HG02610 (cell line): Measurements from ENCODE around the gene ADCY2.

Experiments
- ATAC-seq: cut with Tn5 transposase; IDR thresholded peaks from one replicate; pipeline ENCODE4 v1.9.1; 2021; ENCODE audit warnings: mild to moderate bottlenecking, moderate library complexity; ENCODE audit not compliant: unreplicated experiment

The ADCY2 gene

DNA sequence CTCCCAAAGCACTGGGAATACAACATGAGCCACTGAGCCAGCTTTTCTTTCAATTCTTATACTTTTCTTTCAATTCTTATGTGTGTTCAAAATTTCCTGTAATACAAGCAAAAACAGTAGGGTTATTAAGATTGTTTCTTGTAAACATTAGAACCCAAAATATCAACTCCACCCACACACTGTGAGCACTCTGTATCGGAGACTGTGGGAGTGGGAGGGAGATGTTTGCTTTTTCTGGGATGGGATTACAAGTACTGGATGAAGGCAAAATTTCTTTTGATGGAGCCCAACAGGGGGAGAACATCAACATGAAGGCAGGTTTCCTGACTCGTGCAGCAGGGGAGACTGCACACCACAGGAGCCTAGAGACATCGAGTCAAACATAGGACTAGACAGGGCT is 459.7 kb downstream of the ADCY2 start:
- no peak for ATAC-seq

- no peak for ATAC-seq
These were observed 460.9 kb downstream of the ADCY2 start for GRCh38 chr5:7856855-7857254.

DNA sequence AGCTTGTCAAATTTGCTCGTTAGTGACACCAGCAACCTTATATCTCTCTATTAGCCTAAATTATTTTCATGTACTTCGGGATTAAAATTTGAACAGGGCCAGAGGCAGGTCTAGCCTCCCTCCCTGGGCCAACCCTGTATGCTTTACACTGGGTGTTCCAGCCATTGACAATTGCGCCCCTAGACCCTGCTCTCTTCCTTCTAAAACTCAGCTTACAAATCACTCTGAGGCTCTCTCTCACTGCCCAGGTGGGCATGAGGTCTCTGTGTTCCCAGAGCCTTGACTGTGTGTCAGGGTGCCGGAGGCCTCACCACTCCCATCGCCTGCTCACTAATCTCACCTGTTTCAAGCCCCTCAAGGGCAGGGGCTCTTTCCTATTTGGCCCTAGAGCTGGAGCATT is 461.4 kb downstream of the ADCY2 start:
- no peak for ATAC-seq

DNA sequence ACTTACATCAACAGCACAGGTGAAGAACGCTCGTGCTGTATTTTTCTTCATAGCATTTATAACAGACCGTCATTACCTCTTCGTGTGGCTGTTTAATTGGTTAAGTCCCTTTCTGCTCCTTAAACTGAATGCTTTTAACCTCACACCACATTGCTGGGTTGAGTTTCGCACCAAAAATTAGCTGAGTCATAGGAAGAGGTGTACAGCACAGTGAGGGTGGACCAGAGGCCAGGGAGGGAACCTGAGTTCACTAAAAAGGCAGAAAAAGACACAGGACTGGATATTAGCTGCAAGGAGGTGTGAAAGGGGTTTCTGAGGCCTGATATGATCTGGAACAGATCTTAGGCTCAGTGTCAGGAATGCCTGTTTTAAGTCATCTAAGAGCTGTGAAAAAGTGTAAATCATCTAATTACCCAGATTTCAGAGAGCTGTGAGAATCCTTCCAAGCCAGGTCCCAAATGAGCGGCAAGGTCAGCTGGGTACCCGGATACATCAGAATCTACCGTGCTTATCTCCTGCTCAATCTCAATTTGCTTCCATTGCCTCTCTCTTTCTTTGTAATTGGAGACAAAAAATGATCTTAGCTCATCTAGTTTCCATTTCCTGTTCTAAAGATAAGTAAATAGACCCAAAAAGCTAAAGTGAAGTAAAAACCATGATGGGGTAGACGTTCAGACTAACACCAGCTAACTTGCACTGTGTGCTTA is 462.1 kb downstream of the ADCY2 start:
- ATAC-seq, result peak; percentile 65

DNA sequence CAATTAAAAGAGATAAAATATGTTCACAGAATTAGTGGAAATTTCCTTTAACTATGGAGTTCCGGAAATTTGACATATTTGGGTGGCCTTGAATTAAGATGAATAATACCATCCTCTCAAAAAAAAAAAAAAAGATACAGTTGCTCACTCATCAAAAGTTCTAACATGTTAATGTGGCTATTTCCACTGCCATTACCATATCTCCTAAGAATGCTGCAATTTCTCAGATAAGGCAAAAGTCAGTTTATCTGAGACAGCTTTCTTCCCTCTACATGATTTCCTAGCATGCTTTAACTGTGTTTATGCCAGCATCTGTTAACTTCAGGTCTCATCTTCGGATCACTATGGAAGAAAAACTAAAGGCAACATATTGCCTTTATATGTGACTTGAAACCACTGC is 470.3 kb downstream of the ADCY2 start:
- ATAC-seq, result no peak

GRCh38 chr5:7867260-7867659 is 471.3 kb downstream of the ADCY2 start:
- no peak for ATAC-seq

DNA sequence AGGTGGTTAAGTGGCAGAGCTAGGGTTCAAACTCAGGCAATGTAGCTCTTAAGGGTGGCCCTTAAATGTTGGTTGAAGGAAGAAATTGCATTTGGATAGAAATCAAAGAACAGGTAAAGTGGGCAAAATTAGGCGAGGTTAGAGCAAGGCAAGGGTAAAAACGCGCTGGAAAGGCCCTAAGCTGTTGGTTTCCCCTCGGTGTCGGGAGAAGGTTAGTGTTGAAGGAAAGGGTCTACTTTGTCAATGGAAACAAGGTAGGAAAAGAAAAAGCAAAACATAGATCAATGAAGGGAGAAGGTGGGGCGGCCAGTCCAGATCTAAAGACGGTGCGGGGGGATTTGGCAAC is 472.5 kb downstream of the ADCY2 start:
- ATAC-seq, result no peak

DNA sequence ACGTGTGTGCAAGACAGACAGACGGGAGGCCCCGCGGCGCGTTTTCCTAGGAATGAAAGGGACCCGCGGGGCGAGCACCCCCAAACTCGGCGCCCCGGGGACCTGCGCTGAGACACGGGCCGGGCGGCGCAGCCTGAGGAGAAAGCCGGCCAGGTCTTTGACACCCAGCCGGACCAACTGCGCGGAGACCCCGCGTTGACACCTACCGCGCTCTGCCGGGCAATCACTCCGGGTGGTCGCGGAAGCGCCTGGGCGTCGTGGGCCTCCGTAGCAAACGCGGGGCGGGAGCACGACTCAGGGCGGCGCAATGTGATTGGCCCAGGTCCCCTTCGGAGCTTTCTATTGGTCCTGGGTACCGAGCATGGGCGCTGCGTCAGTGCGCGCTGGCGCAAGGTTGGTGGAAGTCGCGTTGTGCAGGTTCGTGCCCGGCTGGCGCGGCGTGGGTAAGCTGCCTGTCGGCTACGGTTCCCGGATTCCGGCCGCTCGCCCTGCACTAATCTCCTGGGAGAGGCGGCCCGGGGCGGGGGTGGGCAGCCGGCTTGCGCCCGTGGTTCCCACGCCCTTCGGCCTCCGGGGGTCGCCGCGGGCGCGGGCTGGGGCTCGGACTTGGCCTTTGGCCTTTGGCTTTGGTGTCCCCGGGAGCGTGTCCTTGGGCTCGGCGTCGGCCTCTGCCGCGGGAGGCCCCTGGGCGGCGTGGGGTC is 473.0 kb downstream of the ADCY2 start, which contains the start of the genes FASTKD3 and MTRR:
TSS of gene FASTKD3 (minus strand) at position 259 of the 701 bp plus-strand sequence. CDS start 948 bp downstream, outside the sequence.
TSS of gene MTRR (plus strand) at position 376 of the 701 bp plus-strand sequence. CDS start 1,647 bp downstream, outside the sequence.
- peak; percentile 99 for ATAC-seq

DNA sequence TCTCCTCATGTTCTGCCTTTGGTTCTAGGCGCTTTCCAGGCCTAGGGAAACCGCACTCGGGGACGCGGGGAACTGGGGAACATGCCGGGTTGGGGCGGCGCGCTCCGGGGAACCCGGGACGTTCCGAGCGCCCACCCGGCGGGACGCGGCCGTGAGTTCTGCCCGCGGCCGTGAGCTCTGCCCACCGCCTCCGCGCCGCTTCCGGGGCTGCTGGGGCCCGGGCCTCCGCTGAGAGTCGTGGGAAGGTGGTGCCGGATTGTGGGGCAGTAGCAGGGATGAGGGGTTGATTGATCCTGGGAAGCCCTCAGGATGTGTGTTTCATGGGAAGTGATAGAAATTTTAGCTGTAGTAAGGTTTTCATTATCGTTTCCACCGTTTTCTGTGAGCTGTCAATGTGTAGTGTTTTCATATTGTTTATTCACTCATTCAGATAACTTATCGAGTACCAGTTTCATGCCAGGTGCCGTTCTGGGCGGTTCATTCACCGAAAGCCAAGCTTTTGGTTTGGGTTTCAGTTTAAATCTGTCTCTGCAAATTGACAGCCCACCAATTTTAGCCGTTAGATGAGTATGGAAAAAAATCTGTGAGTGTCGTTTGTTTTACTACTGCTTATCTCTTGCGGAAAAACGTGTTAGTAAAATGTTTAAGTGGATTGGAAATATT is 473.7 kb downstream of the ADCY2 start:
- ATAC-seq, result peak; percentile 26

- ATAC-seq, result peak; percentile 16
These were observed 475.7 kb downstream of the ADCY2 start for GRCh38 chr5:7871653-7872052.

DNA sequence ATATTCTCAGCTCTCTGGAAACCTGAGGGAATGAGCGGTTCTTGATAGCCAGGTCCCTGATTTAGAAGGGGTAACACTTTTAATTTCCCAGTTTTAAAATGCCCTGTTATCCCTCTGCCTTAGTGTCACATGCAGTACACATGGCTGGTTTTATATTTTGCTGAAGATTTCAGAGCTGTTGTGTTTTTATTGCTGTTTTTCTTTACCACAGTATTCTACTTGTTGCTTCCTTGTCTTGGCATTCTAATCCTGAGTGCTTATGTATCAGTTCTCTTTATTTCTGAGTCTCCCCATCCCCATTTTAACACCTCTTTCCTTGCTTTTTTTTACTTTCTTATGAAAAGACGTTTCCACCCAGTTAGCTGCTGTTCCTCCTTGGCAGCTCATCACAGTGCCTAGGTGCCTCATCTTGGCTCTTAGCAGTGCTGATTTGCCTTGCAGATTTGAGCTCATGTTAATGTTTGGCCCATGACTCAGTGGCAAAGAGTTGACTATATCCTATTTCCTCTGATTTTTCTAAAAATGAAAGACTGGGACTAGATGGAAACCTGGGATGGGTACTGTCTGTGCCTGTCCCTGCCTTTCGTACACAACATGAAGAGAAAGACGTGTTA is 476.7 kb downstream of the ADCY2 start:
- no peak for ATAC-seq

DNA sequence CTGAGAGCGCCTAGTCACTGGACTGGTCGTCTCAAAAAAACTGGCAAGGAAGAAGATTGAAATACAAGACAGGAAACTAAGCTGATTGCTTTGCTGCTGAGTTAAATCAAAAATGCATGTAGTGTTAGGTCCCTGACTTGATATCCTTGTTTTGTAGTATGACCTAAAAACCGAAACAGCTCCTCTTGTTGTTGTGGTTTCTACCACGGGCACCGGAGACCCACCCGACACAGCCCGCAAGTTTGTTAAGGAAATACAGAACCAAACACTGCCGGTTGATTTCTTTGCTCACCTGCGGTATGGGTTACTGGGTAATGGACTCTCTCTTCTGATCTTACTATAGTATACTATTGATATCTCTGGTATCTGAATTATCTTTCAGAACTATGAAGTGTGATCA is 477.3 kb downstream of the ADCY2 start:
- no peak for ATAC-seq

DNA sequence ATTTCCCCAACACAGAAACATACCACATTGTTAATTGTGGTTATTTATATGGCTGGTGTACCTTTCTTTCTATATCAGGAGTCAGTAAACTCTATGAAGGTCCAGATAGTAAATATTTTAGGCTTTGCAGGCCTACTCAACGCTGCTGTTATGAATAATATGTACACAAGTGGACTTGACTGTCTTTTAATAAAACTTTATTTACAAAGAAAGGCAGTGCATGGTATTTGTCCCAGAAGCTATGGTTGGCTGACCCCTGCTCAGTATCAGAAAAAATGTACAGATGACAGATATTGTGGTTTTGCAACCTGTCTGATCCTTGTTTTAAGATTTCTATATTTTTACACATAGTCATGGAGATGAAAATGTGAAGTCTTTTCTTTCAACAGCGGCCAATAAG is 478.7 kb downstream of the ADCY2 start:
- ATAC-seq, result no peak

GRCh38 chr5:7875151-7875550 is 479.2 kb downstream of the ADCY2 start:
- ATAC-seq, result no peak

DNA sequence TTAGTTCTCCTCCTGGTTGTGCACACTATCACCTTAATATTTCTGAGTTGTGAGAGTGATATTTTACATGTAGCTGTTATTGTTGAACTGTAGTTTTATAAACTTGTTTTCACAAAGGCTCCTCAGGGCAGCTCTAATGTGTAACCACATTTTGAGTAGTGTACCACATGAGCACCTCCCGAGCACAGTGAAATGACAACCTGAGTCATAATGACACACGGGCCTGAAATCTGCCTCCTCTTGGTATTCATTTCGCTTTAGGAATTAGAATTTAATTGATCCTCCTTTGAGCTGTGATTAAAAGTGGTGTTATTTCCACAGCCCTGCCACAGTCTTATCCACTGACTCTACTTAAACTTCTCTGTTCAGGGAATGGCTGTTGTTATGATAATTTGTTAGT is 480.9 kb downstream of the ADCY2 start:
- ATAC-seq, result peak; percentile 48

DNA sequence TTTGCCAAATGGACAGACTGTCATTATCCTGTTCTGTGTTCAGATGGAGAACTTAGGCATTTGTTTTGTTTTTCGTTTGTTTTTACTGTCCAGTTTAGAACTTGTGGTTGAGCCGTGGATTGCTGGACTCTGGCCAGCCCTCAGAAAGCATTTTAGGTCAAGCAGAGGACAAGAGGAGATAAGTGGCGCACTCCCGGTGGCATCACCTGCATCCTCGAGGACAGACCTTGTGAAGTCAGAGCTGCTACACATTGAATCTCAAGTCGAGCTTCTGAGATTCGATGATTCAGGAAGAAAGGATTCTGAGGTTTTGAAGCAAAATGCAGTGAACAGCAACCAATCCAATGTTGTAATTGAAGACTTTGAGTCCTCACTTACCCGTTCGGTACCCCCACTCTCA is 481.9 kb downstream of the ADCY2 start:
- no peak for ATAC-seq

DNA sequence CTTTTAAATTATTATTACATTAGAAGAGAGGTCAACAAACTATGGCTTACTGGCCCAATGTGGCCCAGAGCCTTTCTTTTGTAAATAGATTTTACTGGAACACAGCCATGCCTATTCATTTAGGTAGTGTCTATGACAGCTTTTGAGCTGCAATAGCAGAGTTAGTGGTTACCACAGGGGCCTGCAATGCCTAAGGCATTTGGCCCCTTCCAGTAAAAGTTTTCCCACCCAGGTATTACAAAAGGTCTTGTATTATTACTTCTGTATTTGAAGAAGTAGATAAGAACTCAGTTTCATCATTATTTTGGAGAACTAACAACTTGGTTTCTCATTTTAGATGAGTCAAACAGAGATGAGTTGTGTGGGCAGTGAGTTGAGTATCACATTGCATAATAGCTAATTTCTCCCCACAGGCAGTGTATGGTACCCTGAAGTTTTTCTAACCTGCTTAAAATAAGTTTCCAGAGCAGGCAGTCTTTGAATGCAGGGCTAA is 482.5 kb downstream of the ADCY2 start:
- ATAC-seq, result peak; percentile 98
